Measurements from ENCODE around the gene CA10.

Gene CA10

DNA sequence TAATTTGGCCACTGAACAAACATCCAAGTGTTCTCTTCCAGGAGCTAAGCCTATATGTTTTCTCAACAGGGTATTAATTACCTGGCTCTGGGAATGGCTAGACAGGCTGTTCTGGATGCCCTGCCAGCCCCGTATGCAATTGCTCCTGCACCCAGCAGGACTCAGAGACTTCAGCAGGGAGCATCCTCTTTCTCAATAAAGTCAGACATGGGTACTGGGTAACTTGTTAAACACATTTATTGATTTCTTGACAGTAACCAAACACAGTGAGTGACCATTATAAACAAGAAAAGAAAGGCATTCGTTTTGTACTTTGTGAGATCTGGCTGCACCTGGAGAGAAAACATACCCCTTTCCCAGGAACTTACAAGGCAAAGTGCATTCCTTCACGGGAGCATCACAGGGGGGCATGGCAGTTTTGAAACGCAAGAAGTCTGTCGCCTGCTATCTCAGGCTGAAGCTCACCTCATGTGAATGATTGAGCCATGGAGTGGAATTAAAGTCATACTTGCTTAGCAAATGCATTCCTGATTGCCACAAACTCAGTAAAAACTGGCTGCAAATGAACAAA lies 528.3 kb downstream of the CA10 start:
- peak in 1 of 2 experiments; percentile 25 for DNase-seq

GRCh38 chr17:51629232-51629631 lies 529.3 kb downstream of the CA10 start:
- DNase-seq, result no peak

DNA sequence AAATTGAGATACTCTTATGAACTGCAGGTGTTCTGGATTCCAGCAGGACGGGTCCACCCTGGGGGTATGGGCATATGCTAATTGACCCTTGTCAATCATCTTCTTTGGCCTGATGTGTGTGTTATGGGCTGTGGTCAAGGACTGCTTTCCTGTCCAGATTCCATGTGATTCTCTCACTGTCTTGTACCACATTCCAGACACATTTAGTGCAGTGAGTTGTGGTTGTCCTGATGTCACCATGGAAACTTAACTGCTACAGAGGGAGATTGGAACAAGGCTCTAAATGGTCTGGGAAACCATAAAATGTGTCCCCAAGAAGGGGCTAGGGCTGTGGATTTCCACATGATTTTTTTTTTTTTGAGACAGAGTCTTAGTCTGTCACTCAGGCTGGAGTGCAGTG lies 530.7 kb downstream of the CA10 start:
- DNase-seq, result no peak

DNA sequence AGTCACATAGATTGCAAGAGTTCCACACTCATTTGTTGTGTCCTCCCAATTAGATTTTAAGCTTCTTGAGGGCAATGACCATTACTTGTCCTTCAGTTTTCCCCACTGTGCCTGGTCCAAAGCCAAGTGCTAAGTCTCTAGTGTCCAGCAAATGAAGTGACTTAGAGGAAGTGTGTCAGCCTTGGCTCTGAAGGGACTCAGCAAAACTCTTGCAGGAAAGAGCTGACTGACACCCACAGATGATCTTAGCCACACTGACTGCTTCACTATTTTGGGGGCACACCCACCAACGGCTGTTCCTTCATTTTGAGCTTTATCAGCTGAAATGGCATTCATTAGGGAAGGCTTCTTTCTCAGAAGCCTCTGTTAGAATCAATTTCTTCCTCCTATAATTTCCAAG lies 540.0 kb downstream of the CA10 start:
- DNase-seq, result no peak

DNA sequence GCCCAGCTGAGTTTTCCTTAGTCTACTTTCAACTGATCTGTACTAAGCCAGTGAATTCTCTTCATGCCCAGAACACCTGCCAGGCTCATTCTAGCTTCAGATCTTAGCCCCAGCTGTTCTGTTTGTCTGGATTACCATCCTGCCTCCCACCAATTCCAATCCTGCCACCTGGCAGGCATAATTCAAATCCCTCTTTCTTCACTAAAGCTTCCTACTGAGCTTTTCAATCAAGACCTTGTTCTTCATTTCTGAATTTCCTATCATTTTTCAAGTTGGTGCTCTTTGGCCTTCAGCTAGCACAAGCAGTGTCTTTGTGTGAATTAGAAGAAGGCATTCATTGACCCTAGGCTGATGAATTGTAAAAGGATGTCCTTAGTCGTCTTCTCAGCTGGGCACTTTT lies 540.5 kb downstream of the CA10 start:
- no peak for DNase-seq

DNA sequence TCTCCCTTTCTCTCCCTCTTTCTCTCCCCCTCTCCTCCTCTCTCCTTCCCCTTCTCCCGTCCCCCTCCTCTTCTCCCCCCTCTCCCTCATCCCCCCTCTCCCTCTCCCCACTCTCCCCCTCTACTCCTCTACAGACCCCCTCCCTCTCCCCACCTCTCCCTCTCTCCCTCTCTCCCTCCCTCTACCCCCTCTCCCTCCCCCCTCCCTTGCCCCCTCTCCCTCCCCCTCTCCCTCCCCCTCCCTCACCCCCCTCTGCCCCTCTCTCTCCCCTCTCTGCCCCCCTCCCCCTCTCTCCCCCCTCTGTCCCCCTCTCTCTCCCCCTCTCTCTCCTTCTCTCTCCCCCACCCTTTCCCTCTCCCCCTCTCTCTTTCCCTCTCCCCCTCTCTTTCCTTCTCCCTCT lies 545.3 kb downstream of the CA10 start:
- DNase-seq, result no peak

- no peak for DNase-seq
Measured at GRCh38 chr17:51612692-51613091, 545.8 kb downstream of the CA10 start.

GRCh38 chr17:51611585-51611984 lies 546.9 kb downstream of the CA10 start:
- no peak for DNase-seq

- no peak for DNase-seq
Measured at GRCh38 chr17:51610834-51611233, 547.7 kb downstream of the CA10 start.

GRCh38 chr17:51610155-51610554 lies 548.4 kb downstream of the CA10 start:
- DNase-seq, result no peak

GRCh38 chr17:51608251-51608933 lies 550.1 kb downstream of the CA10 start:
- DNase-seq, result no peak

DNA sequence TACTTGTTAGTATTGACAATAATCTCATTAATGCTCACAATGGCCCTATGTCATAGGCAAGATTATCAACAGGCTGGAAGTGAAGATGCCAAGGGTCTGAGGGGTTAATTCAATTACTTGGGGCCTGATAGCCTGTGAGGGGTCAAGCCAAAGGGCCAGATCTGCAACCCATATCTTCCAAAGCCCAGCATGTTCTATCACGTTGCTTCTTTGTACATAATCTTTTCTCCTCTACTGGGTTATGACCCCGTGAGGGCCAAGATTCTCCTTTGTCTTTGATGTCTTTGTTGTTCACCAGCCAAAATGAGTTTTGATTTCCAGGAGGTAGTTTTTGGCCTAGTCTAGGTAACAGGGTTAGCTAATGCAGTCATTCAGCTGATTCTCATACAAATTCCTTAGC lies 551.0 kb downstream of the CA10 start:
- no peak for DNase-seq

GRCh38 chr17:51604299-51605020 lies 554.1 kb downstream of the CA10 start:
- DNase-seq, result no peak

GRCh38 chr17:51601622-51602261 lies 556.8 kb downstream of the CA10 start:
- DNase-seq, result no peak

- no peak for DNase-seq
Measured at GRCh38 chr17:51598824-51599223, 559.7 kb downstream of the CA10 start.

DNA sequence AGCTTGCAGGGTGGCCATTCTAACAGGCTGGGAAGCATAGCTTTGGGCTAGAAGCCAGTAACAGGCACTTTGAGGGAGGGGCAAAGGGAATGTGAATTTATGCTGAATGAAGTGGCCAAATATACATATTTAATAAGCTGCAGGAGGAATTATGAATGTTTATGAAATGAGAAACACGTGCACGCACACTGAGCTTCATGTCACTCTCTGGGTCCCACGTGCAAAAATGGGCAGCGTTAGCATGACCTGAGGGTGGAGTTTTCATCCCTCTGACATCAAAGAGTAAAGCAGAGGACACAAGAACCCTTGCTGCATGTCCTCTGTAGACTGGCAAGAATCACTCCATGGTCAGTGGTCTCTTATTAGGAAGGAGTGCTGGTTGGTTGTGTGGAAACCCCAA lies 561.2 kb downstream of the CA10 start:
- no peak for DNase-seq

DNA sequence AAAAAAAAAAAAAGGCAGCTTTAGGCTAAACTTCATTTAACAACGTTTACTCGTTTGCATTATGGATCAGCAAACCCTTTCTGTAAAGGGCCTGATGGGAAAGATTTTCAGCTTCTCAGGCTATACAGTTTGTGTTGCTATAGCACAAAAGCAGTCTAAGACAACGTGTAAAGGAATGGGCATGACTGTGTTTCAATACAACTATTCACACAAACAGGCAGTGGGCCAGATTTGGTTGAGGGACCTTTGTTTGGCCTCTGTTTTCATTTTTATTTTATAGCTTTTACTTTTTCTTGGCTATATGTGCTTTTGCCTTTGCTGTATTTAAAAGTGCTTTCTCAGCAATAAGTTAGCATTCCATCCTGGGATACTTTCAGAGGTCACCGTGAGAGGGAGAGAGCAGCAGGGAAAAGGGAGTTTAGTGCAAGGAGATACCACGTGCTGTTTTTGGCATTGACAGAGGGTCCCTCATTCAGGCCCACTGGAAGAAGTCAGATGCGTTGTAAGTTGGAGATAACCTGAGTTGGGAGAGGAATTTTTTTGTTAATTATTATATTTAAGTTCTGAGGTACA lies 562.6 kb downstream of the CA10 start:
- DNase-seq, result no peak

DNA sequence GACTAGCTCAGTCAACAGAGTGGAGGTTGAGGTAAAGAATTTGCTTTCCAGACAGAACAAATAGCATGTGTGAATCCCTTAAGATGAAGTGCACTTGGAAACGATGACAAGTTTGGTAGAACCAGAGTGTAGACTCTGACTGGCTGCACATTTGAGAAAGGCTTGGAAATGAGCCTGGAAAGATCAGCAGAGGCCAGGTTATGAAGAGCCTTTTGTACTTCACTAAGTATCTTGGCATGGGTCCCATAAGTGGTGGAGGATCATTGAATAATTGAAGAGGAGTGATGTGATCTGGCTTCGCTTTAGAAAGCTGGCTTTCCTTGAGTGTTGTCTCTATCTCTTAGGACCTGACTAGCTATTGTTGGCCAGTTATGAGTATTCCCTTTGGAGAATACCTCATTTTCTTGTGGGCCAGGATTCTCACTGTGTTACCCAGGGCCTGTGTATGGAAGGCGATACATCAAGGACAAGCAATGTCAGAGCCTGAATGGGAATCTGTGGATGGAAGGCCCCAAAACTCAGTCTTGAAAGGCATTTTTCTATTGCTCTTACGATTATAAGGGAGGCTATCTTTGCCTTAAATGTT lies 568.4 kb downstream of the CA10 start:
- DNase-seq, result no peak

GRCh38 chr17:51588063-51588462 lies 570.5 kb downstream of the CA10 start:
- DNase-seq, result no peak

DNA sequence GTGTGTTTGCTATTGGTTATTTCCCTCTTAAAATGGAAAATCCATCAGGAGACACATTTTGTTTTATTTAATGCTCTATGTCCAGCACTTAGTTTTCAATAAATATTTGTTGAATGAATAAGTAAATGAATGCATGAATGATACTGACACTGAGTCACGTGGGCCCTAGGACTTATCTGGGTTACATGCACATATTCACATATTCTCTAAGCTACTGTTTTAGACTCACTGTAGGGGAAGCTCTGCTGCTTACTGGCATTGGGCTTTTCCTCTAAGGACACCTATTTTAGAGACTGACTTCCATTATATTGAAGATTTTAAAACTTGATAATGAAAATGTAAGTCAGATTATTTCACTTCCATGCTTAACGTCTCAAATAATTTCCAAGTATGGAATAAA lies 571.0 kb downstream of the CA10 start:
- DNase-seq, result no peak

GRCh38 chr17:51585514-51586104 lies 572.9 kb downstream of the CA10 start:
- DNase-seq, result peak in 1 of 2 experiments; percentile 43

DNA sequence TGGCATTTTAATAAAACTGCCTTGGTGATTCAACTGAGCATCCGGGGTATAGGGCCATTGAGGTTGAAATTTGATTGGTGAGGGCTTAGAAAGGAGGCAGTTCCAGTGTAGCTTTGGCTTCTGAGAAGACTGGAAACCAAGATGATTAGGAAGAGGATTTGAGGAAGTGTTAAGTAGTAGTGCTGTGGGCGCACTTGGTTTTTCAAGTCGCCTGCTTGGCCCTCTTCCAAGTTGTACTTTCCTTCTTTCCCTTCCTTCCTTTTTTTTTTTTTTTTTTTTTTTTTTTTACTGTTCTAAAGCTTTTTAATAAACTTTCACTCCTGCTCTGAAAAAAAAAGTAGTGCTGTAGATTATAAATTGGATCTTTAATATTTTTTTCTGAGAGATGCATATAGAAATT lies 577.6 kb downstream of the CA10 start:
- no peak for DNase-seq
